Ovary (tissue), 9 donors: ENCODE data around the gene OR10H5. TPM values are rescaled to one million over a fixed set of nuclear protein-coding genes. Genes with fewer than 3 reads are reported as not detected.
"Not testable (repeated sequence)": the region's sequence is repeated elsewhere in the genome, so short reads cannot be mapped to it uniquely, and the experiment has no call there.

Source experiments
- DNase-seq, 5 donors: peaks; one replicate each; pipeline ENCODE4 v3.0.0-alpha.2; 2019 to 2020
- H3K27ac ChIP-seq, 2 donors: fragments of 200-600 bp; one replicate each; pipeline versions ENCODE4 v1.5.1 to v1.8.0; 2019 to 2022
- H3K27me3 ChIP-seq: fragments of 200-600 bp; one replicate; pipeline ENCODE4 v1.8.0; 2022
- H3K36me3 ChIP-seq: fragments of 200-600 bp; sonication (generic); one replicate; pipeline ENCODE4 v1.5.1; 2019
- H3K4me1 ChIP-seq: one replicate; pipeline ENCODE4 v1.8.1; 2013; ENCODE audit warnings: mild to moderate bottlenecking, moderate library complexity; ENCODE audit not compliant: insufficient read depth
- H3K4me3 ChIP-seq: fragments of 200-600 bp; sonication (generic); one replicate; pipeline ENCODE4 v1.5.1; 2017
- H3K9me3 ChIP-seq, 2 donors: fragments of 200-600 bp in 1 of 2; sonication (generic) in 1 of 2; one replicate each; pipeline versions ENCODE4 v1.5.1 to v1.8.1; 2013 to 2019; ENCODE audit warnings: mild to moderate bottlenecking in 1 of 2, moderate library complexity in 1 of 2
- EP300 ChIP-seq: sonication (generic); formaldehyde crosslinking; IDR thresholded peaks from one replicate; pipeline ENCODE4 v1.6.1; 2017; ENCODE audit warnings: antibody characterized with exemption
- POLR2A ChIP-seq: fragments of 450-650 bp; IDR thresholded peaks from one replicate; pipeline ENCODE4 v1.6.1; 2017; ENCODE audit warnings: antibody characterized with exemption, mild to moderate bottlenecking, moderate library complexity
- WGBS, 3 donors: extraction: QIAGEN DNeasy Blood & Tissue Kit in 1 of 3; methylation state at CpG; one replicate each; pipeline versions ENCODE4 v1.1.5 to v1.1.7; 2013 to 2017; 5-methylcytosine and 5-hydroxymethylcytosine counted together
- intact Hi-C, 4 donors: fragments of 100-400 bp; cut with DNase I; formaldehyde crosslinking; loops; one replicate each; pipeline versions ENCODE4 v1.11.0 to v1.15.1; 2022 to 2023
- polyA plus RNA-seq, 2 donors: library from polyadenylated mRNA; stranded (reverse); fragments of 200-250 nt in 1 of 2; fragments of 350-450 nt in 1 of 2; fragmentation: Illumina TruSeq in 1 of 2; extraction: RNeasy Lipid Tissue Mini Kit (QIAGEN cat#74804) in 1 of 2; gene quantifications; one replicate each; pipeline ENCODE4 v1.2.3, GENCODE V29; 2013 to 2014
- total RNA-seq, 7 donors: library from RNA; depleted of rRNA in 2 of 7; stranded (reverse); fragments of >200 nt in 2 of 7; fragmentation: NEBNext Ultra II Directional in 3 of 7; extraction: Animal tissue kit (Norgen Biotek cat#: 25700) in 3 of 7; gene quantifications; one replicate each; pipeline versions ENCODE4 v1.1.0 to v1.2.4, GENCODE V29; 2016 to 2023
- TF ChIP-seq, protein P1 (sequence below), 3 donors: fragments of 450-650 bp in 2 of 3; fragments of 200-600 bp in 1 of 3; IDR thresholded peaks; one replicate each; pipeline versions ENCODE4 v1.5.1 to v1.8.0; 2016 to 2022; ENCODE audit warnings: antibody characterized with exemption in 3 of 3, mild to moderate bottlenecking in 1 of 3
- donor health status: DM: no; HTN: no; CAD: no; lungs with moderate emphysema.
- donor health status: DM: no; HTN: no; CAD: no.
- donor health status: Bipolar disorder and iron deficiency.
- donor health status: DM: yes; HTN: yes; CAD: no.
- donor health status: DM: no; HTN: no; CAD: no.
- donor health status: DM: yes; HTN: yes; CAD: no.

The OR10H5 gene
- total and polyA plus RNA-seq, 9 donors: not detected

GRCh38 chr19:15781661-15782060 is 5.8 kb upstream of the OR10H5 start:
- intact Hi-C loops: no loop called here
- no peaks in the 10 kb centered on the region for H3K9me3 ChIP-seq
- TF ChIP-seq EP300 (no peak), POLR2A (no peak)
- TF ChIP-seq, protein P1, sequence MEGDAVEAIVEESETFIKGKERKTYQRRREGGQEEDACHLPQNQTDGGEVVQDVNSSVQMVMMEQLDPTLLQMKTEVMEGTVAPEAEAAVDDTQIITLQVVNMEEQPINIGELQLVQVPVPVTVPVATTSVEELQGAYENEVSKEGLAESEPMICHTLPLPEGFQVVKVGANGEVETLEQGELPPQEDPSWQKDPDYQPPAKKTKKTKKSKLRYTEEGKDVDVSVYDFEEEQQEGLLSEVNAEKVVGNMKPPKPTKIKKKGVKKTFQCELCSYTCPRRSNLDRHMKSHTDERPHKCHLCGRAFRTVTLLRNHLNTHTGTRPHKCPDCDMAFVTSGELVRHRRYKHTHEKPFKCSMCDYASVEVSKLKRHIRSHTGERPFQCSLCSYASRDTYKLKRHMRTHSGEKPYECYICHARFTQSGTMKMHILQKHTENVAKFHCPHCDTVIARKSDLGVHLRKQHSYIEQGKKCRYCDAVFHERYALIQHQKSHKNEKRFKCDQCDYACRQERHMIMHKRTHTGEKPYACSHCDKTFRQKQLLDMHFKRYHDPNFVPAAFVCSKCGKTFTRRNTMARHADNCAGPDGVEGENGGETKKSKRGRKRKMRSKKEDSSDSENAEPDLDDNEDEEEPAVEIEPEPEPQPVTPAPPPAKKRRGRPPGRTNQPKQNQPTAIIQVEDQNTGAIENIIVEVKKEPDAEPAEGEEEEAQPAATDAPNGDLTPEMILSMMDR (IDR thresholded peaks at IDR 0.05): no peak
- H3K4me3 ChIP-seq: no peak overlapping the region
- DNase-seq: no peak
- H3K27ac ChIP-seq: no peak overlapping the region
- H3K27me3 ChIP-seq: no peaks in the 10 kb centered on the region
- WGBS, 3 donors: 77 to 82% (median 82%) methylated on average over 5 of the region's 5 CpGs
- H3K4me1 ChIP-seq: peaks cover 12% of the 10 kb centered on the region
- H3K36me3 ChIP-seq: no peaks in the 10 kb centered on the region

DNA sequence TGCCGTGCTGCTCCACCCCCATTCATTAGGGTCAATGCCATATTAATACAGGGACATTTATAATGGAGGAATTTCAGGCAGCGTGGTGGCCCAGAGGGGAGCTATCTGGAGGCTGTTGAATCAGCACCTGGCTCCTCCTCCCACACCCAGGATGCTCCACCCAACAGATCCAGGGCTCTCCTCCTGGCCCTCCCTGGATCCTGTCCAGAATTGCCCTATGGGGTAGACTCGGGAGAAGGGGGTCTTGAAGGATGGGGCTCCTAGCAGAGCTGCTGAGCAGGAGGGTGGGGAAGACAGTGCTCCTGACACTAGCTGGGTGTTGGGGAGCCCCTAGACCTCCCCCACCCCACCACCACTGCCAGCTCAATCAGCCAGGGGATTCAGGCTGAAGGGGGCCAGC is 5.2 kb upstream of the OR10H5 start:
- DNase-seq: no peak
- Histone ChIP-seq H3K4me1 (peaks cover 12% of the 10 kb centered on the region), H3K9me3 (no peaks in the 10 kb centered on the region), H3K36me3 (no peaks in the 10 kb centered on the region), H3K4me3 (no peak overlapping the region), H3K27me3 (no peaks in the 10 kb centered on the region), H3K27ac (no peak overlapping the region)
- 50 to 71% (median 66%) methylated on average over 3 of the region's 3 CpGs for WGBS, 3 donors
- intact Hi-C loops: no loop called here
- TF ChIP-seq EP300 (no peak), POLR2A (no peak)
- TF ChIP-seq, protein P1 (IDR thresholded peaks at IDR 0.05): no peak

DNA sequence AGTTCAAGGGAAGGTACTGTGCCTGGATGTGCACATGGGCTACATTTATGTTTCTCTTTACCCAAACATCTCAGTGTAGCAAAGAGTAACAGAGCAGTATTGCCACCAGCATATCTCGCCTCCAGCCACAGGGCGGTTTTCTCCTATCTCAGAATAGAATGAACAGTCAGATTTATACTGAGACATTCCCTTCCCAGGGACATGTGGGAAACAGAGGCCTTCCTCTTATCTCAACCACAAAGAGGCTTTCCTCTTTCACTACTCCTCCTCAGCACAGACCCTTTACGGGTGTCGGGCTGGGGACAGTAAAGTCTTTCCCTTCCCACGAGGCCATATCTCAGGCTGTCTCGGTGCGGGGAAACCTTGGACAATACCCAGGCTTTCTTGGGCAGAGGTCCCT is 4.6 kb upstream of the OR10H5 start:
- WGBS, 3 donors: 11 to 29% (median 21%) methylated on average over 7 of the region's 7 CpGs
- H3K4me1 ChIP-seq: peaks cover 12% of the 10 kb centered on the region
- H3K4me3 ChIP-seq, H3K27ac ChIP-seq, DNase-seq, H3K9me3 ChIP-seq, H3K36me3 ChIP-seq, H3K27me3 ChIP-seq, intact Hi-C loops: not testable (repeated sequence)

GRCh38 chr19:15788594-15789270 is 1.3 kb downstream of the OR10H5 start:
- WGBS, 3 donors: 71 to 80% (median 72%) methylated on average over 4 of the region's 4 CpGs
- Histone ChIP-seq H3K27me3 (no peaks in the 10 kb centered on the region), H3K9me3 (no peaks in the 10 kb centered on the region), H3K36me3 (no peaks in the 10 kb centered on the region), H3K4me1 (no peaks in the 10 kb centered on the region), H3K27ac (no peak overlapping the region), H3K4me3 (no peak overlapping the region)
- no peak for DNase-seq
- TF ChIP-seq EP300 (no peak), POLR2A (no peak)
- TF ChIP-seq, protein P1 (IDR thresholded peaks at IDR 0.05): no peak
- intact Hi-C loops: no loop called here

- TF ChIP-seq, protein P1 (IDR thresholded peaks at IDR 0.05): no peak
- TF ChIP-seq POLR2A: no peak
- TF ChIP-seq EP300: no peak
- Histone ChIP-seq H3K4me3 (no peak overlapping the region), H3K36me3 (no peaks in the 10 kb centered on the region), H3K4me1 (no peaks in the 10 kb centered on the region), H3K27me3 (no peaks in the 10 kb centered on the region), H3K9me3 (no peaks in the 10 kb centered on the region), H3K27ac (no peak overlapping the region)
- DNase-seq: no peak
- intact Hi-C loops: no loop called here
- 42 to 55% (median 55%) methylated on average over 6 of the region's 6 CpGs for WGBS, 3 donors
Observed at GRCh38 chr19:15790096-15790495, 2.6 kb downstream of the OR10H5 start.

DNA sequence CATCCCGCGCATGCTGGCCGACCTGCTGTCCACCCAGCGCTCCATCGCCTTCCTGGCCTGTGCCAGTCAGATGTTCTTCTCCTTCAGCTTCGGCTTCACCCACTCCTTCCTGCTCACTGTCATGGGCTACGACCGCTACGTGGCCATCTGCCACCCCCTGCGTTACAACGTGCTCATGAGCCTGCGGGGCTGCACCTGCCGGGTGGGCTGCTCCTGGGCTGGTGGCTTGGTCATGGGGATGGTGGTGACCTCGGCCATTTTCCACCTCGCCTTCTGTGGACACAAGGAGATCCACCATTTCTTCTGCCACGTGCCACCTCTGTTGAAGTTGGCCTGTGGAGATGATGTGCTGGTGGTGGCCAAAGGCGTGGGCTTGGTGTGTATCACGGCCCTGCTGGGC is 6.8 kb downstream of the OR10H5 start:
- H3K27ac ChIP-seq, intact Hi-C loops, H3K36me3 ChIP-seq, H3K9me3 ChIP-seq, H3K4me1 ChIP-seq, DNase-seq, H3K27me3 ChIP-seq, H3K4me3 ChIP-seq: not testable (repeated sequence)
- 91 to 93% (median 92%) methylated on average over 18 of the region's 18 CpGs for WGBS, 3 donors
